ENCODE results near the gene LRP1-AS.

The LRP1-AS gene

DNA sequence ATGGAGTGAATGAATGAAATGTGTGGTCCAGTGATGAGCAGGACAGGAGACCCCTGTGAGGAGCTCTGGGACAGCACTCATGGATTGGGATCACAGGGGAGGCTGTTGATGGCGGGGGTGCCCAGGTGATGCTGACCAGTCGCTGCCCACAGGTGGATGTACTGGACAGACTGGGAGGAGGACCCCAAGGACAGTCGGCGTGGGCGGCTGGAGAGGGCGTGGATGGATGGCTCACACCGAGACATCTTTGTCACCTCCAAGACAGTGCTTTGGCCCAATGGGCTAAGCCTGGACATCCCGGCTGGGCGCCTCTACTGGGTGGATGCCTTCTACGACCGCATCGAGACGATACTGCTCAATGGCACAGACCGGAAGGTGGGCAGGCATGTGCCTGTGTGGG lies 13.3 kb upstream of the LRP1-AS start:
- no peak for DNase-seq (ENCODE audit: low read depth)

DNA sequence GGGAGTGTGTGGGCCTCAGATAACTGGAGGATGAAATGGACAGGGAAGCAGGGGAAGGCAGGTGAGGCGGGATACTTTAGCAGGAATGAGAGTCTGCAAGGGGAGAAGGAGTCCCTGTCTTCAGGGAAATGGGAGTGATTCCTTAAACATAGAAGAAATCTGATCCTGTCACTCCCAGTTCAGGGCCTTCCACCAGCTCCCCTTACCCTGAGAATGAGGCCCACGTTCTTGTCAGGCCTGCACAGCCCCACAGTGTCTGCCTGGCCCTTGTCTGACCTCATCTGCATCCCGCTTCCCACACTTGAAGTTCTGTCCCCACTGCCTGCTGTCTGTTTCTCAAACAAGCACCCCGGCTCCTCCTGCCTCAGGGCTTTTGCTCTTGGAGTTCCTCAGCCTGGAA lies 12.6 kb upstream of the LRP1-AS start:
- no peak for DNase-seq (ENCODE audit: low read depth)

DNA sequence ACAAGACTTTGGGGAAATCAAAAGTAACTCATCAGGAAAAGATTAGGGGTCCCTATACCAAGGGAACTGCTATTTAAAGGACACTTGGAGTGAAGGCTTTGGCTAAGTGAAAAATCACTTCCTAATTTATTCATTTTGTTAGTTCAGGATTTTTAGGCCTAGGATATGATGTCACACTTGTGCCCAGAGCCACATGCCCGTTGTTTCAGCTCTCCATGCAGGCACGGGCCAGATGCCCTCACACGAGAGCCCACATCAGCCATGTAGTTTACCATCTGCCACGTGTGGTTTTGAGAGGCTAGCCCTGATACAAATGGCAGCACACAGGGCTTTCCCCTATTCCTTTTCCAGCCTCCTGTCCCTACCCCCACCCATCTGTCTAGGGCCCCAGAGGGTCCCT lies 11.9 kb upstream of the LRP1-AS start:
- no peak for DNase-seq (ENCODE audit: low read depth)

DNA sequence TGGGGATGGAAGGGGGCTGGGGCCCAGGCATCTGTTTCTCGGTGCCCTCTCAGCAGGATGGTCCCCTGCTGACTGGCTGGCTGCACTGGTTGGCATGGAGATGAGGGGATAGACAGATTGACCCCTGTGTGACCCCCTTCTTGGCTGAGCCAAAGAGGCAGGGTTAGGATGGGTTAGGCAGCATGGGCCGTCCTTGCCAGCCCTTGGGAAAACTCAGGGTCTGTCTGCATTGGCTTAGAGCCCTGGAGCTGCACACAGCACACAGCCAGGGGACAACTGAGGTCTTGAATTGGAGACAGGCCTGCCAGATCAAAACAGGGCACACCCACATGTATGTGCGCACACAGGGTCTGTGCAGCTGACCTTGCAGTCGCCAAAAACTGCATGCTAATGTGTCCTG lies 11.2 kb upstream of the LRP1-AS start:
- no peak for DNase-seq (ENCODE audit: low read depth)

DNA sequence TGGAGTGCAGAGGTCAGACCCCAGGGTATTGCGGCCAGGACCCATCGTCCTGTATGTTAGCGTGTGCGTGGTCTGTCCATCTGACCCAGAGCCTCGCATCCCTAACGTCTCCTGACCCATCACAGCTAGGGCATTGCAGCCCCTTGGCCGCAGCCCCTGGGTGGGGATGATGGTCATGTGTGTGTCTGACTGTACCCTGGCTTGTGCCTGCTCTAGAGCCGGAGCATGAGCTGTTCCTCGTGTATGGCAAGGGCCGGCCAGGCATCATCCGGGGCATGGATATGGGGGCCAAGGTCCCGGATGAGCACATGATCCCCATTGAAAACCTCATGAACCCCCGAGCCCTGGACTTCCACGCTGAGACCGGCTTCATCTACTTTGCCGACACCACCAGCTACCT lies 10.8 kb upstream of the LRP1-AS start:
- no peak for DNase-seq (ENCODE audit: low read depth)

DNA sequence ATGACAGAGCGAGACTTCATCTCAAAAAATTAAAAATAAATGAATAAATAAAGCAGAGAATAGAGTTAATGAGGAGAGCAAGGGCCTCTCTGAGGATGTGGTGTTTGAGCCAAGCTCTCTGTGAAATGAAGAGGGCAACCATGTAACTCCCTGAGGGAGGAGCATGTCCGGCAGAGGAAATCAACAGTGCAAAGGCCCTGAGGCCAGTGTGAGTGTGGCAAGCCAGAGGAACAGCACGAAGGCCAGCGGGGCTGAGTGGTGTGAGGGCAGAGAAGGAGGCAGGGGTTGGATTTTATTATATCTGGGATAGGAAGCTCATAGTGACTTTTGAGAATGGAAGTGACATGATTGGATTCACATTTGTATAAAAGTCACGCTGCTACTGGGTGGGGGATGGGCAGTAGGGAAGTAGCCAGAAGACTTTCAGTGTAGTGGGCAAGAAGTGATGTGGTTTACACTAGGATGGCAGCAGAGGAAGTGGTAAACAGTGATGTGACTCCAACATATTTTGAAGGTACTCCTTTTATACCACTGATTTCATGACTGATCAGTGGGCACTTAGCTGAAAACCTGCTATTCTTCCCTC lies 10.3 kb upstream of the LRP1-AS start:
- no peak for DNase-seq (ENCODE audit: low read depth)

DNA sequence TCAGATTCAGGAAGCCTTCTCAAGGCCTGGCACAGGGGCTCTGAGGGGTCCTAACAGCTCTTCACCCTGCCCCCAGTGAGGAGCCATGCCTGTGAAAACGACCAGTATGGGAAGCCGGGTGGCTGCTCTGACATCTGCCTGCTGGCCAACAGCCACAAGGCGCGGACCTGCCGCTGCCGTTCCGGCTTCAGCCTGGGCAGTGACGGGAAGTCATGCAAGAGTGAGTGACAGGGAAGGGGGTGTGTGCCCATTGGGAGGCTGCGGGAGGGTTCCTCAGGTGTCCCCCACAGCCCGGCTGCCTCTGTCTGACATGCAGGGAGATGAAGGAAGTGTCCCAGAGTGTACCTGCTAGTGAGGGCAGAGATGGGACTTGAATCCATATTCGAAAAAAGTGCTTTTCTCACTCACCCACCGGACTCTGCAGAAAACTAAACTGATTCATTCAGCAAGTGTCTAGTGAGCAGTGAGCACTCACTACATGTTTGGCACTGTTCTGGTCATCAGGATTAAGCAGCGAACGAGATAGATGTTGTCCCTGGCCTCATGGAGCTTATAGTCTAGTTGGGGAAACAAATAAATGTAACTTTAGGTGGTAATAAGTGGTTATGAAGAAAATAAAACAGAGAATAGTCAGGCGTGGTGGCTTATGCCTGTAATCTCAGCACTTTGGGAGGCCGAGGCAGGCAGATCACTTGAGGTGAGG lies 9.4 kb upstream of the LRP1-AS start:
- DNase-seq (ENCODE audit: low read depth) = no peak

DNA sequence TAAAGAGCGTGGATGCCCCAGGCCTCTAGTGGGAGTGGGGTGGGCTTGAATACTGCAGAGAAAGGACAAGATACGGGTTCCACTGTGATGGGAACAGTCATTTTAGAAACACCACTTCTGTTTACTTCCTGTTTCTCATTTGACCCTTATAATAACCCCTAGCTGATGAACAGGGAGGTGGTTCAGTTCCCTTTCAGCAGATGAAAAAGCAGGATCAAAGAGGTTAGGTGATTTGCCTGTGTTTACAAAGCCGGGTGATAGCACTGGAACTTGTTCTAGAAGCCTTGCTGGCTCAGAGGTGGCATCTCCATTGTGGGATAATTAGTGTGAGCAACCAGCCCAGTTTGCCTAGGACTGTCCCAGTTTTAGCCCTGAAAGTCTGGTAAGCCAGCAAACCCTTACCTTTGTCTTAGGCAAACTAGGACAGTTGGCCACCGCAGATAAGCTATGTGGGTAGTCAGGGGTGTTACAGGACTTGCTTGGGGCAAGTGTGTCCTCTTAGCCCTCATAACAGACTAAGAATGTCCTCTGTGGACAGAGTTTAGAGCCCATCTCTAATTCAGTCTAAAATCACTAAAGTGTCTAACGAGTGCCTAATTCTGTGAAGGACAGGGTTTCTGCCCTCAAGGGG lies 7.5 kb upstream of the LRP1-AS start:
- no peak for DNase-seq (ENCODE audit: low read depth)

DNA sequence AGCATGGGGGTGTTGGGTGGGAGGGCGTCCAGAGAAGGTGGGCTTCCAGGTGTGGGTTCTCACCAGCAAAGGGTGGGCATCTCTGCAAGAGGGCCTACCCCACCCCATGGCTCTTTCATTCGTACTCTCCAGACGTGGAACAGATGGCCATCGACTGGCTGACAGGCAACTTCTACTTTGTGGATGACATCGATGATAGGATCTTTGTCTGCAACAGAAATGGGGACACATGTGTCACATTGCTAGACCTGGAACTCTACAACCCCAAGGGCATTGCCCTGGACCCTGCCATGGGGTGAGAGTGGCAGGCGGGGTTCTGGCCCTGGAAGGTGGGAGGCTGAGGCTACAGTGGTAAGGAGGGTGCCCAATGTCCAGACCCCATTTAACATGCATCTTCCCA lies 6.7 kb upstream of the LRP1-AS start:
- no peak for DNase-seq (ENCODE audit: low read depth)

DNA sequence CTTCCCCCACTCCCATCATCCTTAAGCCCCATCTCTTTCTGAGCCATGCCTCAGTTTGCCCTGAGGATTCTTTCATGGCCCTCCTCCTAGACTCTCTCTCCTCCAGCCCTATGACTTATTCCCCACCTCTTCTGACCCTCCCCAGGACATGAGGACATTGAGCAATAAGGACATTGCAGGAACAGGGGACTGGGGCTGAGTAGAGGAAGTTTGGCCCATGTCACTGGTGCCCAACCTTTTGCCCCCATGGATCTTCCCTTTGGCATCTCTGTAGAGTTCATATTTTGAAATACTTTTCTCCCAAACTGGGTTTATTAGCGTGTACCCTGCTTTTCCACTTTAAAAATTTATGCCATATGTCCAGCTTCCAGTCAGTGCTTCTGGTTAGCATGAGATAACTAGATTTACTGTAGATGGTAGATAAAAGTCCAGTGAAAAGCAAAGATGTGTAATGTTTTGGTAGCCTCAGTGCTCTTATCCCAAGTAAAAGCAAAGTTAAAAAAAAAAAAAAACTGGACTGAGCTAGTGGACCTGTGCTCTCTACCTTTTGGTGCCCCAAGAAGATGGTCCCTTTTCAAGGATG lies 6.1 kb upstream of the LRP1-AS start:
- DNase-seq (ENCODE audit: low read depth) = no peak

DNA sequence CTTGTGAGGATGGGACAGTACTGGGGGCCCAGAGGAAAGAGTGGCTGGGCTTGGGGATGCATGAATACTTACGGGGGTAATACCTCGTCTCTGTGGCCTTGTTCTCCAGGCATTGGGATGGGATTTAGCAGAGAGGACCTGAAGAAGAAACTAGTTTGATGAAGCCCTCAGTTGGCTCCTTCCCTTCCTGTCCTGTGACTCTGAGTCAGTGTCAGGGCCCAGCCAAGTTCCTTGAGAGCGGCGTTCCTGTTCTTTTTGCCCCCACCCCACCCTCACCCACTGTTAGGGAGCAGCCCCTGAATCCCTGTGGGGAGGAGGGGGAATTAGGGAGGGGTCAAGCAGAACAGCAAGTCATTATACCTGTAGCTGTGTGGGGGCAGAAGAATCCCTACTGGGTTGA lies 5.2 kb upstream of the LRP1-AS start:
- no peak for DNase-seq (ENCODE audit: low read depth)

DNA sequence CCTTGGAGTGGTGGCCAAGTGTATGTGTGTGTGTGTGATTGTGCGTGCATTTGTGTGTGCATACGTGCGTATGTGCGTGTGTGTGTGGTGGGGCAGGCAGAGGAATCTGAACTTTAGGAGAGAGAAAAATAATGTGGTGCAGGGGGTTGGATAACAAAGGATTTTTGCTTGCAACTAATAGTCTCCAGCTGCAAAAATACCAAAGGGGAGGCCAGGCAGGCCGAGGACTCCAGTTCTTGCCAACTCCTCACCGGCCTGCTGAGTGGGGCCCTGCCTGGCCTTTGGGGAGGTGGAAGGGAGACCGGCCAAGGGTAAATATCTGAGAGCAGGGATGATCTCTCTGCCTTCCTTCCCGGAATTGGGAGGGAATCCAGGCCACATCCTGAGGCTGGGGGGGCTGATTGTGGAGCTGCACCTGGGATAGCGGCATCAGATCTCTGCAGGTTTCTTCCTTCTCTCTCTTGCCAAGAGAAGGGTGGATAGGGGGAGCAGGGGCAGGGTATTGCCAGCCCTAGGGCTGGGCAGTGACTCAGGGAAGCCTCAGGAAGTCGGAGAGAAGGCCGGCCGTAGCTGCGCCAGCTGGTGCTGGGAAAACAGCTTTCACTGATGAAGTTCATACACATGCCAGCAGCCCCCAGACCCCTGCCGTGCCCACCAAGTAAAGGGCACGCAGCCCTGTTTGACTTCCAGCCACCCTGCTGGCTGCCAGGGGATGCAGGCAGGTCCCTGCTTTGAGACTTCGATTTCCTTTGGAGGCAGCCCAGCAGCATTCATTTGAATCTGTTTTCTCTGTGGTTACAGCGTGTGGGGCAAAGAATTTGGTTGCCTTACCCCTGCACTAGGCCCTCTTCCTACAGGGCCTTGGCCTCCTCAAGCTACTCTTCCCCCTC lies 4.6 kb upstream of the LRP1-AS start:
- DNase-seq (ENCODE audit: low read depth) = no peak

DNA sequence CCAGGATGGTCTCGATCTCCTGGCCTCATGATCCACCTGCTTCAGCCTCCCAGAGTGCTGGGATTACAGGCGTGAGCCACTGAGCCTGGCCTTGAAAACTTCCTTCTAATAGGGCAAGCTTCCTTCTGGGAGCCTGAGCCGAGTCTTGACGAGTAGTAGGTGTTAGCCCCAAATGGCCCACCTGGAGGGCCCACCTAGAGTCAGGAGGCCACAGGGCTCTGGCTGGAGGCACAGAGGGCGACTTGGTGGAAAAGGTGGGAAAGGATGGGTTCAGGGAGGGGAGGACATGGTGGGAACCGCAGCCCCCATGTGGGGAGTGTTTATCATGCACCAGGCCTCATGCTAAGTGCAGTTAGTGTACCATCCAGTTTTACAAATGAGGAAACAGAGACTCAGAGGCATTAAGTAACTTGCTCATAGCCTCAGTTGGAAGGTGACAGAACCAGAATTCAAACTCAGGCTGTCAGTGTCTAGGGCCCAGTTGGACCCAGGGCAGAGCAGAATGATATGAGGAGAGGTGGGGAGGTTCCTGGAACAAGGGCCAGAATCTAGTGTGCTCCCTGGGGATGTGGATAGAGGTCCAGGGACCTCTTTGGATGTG lies 3.1 kb upstream of the LRP1-AS start:
- DNase-seq (ENCODE audit: low read depth) = no peak

DNA sequence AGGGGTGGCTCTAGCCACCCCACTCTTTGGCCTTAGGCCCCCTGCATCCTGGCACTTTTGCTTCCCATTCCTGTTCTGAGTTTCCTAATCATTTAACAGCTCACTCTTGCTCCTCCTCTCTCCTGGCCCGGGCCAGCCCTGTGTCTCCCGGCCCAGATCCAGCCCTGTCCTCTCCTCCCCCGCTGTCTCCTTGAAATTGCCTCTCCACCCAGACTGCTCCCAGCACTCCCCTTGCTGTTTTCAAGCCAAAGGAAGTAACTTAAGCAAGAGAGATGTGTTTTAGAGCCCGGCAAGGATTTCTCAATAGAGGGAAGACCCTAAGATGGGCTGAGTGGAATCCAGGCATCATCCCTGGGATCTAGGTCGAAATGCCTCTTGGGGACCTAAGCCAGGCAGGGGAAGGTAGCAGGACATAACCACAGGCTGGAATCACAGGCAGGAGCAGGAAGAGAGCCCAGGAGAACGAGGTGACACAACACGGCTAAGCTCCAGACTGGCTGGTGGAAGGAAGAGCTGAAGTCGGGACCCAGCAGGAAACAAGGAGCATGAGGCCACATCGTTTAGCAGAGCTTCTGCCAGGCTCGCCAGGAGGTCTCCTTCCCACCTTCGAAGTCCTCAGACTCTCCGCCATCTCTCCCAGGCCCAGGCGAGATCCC lies 2.0 kb upstream of the LRP1-AS start:
- no peak for DNase-seq (ENCODE audit: low read depth)

DNA sequence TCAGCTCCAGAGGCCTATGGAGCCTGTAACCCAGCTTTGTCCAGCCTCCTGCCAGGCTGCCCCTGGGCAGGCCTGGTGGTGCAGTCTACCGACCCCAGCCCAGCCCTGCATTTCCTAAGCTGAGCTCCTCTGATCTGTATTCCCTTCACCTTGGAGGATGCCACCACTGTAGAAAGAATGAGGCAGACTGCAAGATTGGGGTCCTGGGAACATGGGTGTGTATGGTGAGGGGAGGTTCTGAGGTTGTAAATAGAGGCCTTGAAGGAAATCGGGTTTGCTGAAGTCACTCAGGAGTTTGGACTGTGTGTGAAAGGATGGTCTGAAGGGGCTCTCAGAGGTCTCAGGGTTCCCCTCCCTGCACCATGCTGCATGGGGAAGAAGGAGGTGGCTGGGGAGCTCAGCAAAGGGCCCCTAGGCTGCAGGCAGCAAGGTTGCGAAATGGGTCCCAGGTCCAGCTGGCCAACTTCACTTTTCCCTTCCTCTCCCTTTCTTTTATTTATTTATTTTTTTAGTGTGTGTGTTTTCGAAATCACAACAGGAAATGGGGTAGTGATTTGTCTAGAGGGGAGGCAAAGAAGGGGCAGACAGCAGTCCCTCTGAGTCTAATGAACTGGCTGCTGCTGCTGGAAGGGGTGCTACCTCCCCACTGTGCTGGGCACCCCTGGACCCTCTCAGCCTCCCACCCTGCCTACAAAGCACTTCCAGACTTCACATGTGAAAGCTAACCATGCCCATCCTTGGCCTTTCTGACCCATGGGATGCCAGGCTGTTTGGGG lies 1.2 kb upstream of the LRP1-AS start:
- no peak for DNase-seq (ENCODE audit: low read depth)

DNA sequence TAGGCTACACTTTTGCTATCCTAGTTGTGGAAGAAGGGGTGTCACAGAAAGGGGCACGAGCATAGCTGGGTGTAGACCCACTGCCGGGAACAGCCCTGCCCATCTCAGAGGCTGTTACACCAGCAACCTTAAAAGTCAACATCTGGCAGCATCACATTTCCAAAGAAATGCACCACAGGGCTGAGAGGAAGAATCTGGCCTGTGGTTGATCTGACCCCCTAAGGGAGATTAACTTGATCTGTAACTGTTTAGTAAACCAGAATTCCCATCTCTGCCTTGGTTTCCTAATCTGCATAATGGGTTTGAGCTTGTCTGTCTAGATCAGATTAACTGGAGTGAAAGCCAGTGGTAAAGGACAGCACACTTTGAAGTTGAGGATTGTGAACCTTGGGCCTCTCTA lies 1.3 kb downstream of the LRP1-AS start:
- DNase-seq (ENCODE audit: low read depth) = no peak

DNA sequence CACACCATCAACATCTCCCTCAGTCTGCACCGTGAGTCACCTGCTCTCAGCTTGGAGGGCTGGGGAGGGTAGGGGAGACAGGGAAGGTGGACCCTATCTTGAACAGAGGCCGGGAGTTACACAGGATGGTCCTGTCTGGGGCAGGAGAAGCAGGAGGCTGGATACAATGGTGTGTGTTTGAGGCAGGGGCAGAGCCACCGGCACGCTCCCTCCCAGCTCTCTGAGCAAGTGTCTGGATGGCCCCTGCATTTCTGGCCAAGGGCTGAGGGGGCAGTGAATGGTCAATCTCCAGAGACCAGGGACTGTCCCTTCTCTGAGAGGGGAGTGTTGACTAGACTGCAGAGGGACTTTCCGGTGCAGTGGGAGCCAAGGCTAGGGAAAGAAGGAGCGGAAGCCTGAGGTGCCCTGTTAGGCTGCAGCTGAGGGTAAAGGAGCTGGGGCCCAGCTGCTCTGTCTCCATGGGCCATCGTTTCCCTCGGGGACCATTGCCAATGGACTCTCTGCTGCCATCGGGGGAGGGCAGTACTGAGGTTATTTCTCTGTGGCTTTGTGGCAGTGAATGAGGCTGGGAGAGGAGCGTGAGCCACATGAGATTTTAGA lies 1.9 kb downstream of the LRP1-AS start:
- DNase-seq (ENCODE audit: low read depth) = no peak

DNA sequence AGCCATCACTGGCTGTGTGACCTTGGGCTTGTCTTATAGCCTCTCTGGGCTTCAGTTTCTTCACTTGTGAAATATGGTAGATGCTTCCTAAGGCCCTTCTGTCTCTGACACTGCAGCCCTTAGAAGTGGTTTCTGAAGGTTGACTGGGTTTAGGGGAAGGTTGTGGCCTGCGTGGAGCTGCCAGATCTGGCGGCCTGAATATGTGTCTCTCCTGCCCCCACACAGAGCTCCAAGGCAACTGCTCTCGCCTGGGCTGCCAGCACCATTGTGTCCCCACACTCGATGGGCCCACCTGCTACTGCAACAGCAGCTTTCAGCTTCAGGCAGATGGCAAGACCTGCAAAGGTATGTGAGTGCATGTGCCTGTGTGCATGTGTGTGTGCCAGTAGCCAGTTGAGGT lies 4.0 kb downstream of the LRP1-AS start:
- no peak for DNase-seq (ENCODE audit: low read depth)

DNA sequence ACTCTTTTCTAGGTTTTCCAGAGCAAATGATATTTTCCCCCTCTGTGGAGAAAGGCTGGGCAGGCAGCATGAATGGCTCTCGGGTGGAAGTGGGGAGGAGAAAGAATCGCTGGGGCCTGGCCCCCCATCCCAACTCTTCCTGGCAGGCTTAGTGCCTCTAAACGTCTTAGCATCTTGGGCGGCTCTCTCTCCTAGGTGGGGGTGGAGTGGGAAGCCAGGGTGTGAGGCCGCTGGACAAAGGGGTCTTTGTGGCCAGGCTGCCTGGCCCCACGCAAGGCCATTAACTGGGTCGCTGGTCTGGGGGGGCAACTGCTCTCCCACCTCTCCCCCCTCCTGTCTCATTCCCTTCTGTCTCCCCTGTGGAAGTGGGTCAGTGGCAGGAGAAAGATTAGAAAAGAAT lies 4.7 kb downstream of the LRP1-AS start:
- no peak for DNase-seq (ENCODE audit: low read depth)

DNA sequence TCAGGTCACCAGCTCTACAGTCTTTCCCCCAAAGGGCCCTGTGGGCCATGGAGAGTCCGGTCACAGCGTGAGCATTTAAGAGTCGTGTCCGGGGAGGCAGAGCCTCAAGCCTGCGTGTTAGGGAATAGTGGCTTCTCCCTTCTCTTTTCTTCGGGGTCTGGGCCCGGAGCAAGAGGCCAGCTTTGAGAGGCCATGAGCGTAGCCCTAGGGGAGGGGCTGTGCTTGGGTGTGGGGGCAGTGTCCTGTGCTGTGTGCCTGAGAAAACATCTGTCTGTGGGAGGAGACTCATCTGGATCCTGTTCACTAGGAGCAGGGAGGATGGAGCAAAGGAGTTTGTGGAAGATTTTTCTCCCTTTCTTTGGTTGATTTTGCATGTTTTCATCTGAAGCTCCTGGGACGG lies 5.3 kb downstream of the LRP1-AS start:
- no peak for DNase-seq (ENCODE audit: low read depth)

Measured in T follicular helper cell (primary cell).